Loucy (cell line): ENCODE results near the gene TSPYL2.

ENCODE experiments used
- H2AFZ ChIP-seq: fragments of 200-600 bp; sonication (generic); 2 replicates; pipeline ENCODE4 v1.6.0; 2016; ENCODE audit warnings: antibody characterized with exemption, mild to moderate bottlenecking, low read length, moderate library complexity
- H3F3A ChIP-seq: fragments of 200-600 bp; 2 replicates; pipeline ENCODE4 v1.6.0; 2016; ENCODE audit warnings: antibody characterized with exemption, low read depth, mild to moderate bottlenecking
- H3K27me3 ChIP-seq: fragments of 200-600 bp; sonication (generic); 2 replicates; pipeline ENCODE4 v1.6.1; 2014; ENCODE audit warnings: low read length, mild to moderate bottlenecking; ENCODE audit not compliant: insufficient read depth, poor library complexity, severe bottlenecking
- H3K36me3 ChIP-seq: fragments of 200-600 bp; sonication (generic); 2 replicates; pipeline ENCODE4 v1.6.1; 2016; ENCODE audit warnings: low read length; ENCODE audit not compliant: insufficient read depth
- H3K4me1 ChIP-seq: fragments of 200-600 bp; sonication (generic); 2 replicates; pipeline ENCODE4 v1.5.1; 2014; ENCODE audit warnings: low read length, mild to moderate bottlenecking; ENCODE audit not compliant: insufficient read depth, poor library complexity, severe bottlenecking
- H3K4me2 ChIP-seq: fragments of 200-600 bp; sonication (generic); 2 replicates; pipeline ENCODE4 v1.6.0; 2014; ENCODE audit warnings: antibody characterized with exemption, low read length, low read depth, mild to moderate bottlenecking; ENCODE audit not compliant: poor library complexity, severe bottlenecking
- H3K4me3 ChIP-seq: fragments of 200-600 bp; sonication (generic); 2 replicates; pipeline ENCODE4 v1.5.1; 2014; ENCODE audit warnings: low read length, mild to moderate bottlenecking, mixed read lengths; ENCODE audit not compliant: poor library complexity, severe bottlenecking
- H3K79me2 ChIP-seq: fragments of 200-600 bp; sonication (generic); 2 replicates; pipeline ENCODE4 v1.6.1; 2014; ENCODE audit warnings: low read length; ENCODE audit not compliant: insufficient read depth
- H3K9ac ChIP-seq: fragments of 200-600 bp; sonication (generic); 2 replicates; pipeline ENCODE4 v1.6.0; 2014; ENCODE audit warnings: mild to moderate bottlenecking, low read depth, low read length, moderate library complexity; ENCODE audit not compliant: poor library complexity, severe bottlenecking
- H3K9me2 ChIP-seq: fragments of 200-600 bp; sonication (generic); replicated peaks from 2 replicates; pipeline ENCODE4 v1.6.1; 2016; ENCODE audit warnings: low read depth, low read length, mixed read lengths
- H3K9me3 ChIP-seq: fragments of 200-600 bp; sonication (generic); 2 replicates; pipeline ENCODE4 v1.6.1; 2014; ENCODE audit warnings: mild to moderate bottlenecking, antibody characterized with exemption, low read length, low read depth; ENCODE audit not compliant: insufficient read depth
- H4K20me1 ChIP-seq: fragments of 200-600 bp; sonication (generic); 2 replicates; pipeline ENCODE4 v1.6.0; 2014; ENCODE audit warnings: antibody characterized with exemption, low read length, mild to moderate bottlenecking; ENCODE audit not compliant: insufficient read depth, poor library complexity, severe bottlenecking
- CTCF ChIP-seq: fragments of 200-600 bp; sonication (generic); conservative IDR thresholded peaks from 2 replicates; pipeline ENCODE4 v1.5.1; 2014; ENCODE audit warnings: mild to moderate bottlenecking, antibody characterized with exemption, low read length
- EZH2phosphoT487 ChIP-seq: fragments of 200-600 bp; IDR thresholded peaks from 2 replicates; pipeline ENCODE4 v1.6.1; 2018; ENCODE audit warnings: antibody characterized with exemption, mild to moderate bottlenecking, moderate library complexity, borderline replicate concordance

TSPYL2 gene

GRCh38 chrX:53093177-53093655, 11.0 kb downstream of the TSPYL2 start:
- peak; percentile 52 for TF ChIP-seq CTCF
- no peak for TF ChIP-seq EZH2phosphoT487
- no peaks in the 10 kb centered on the region for H3K27me3 ChIP-seq
- H3K9ac ChIP-seq = peak overlapping the region; percentile 70
- peak overlapping the region; percentile 98 for H3K4me2 ChIP-seq
- peaks cover 3% of the 10 kb centered on the region for H4K20me1 ChIP-seq
- H3F3A ChIP-seq = no peaks in the 10 kb centered on the region; the same call in 1 of the 2 replicates
- no peaks in the 10 kb centered on the region for H3K9me2 ChIP-seq
- peaks cover 18% of the 10 kb centered on the region for H3K79me2 ChIP-seq
- no peaks in the 10 kb centered on the region for H3K36me3 ChIP-seq
- H2AFZ ChIP-seq = peak overlapping the region; percentile 92
- peak overlapping the region; percentile 96 for H3K4me3 ChIP-seq
- no peaks in the 10 kb centered on the region for H3K9me3 ChIP-seq
- H3K4me1 ChIP-seq = peaks cover 13% of the 10 kb centered on the region

- Histone ChIP-seq H3F3A (no peaks in the 10 kb centered on the region; the same call in 1 of the 2 replicates), H3K4me2 (peak within 1 kb of the TSS; percentile 98), H3K36me3 (no peaks in the 10 kb centered on the region), H3K27me3 (no peaks in the 10 kb centered on the region), H3K9ac (peak within 1 kb of the TSS; percentile 84), H3K4me1 (peaks cover 13% of the 10 kb centered on the region), H3K4me3 (peak within 1 kb of the TSS; percentile 96), H4K20me1 (peaks cover 3% of the 10 kb centered on the region), H2AFZ (peak within 1 kb of the TSS; percentile 97), H3K9me3 (no peaks in the 10 kb centered on the region), H3K79me2 (peaks cover 18% of the 10 kb centered on the region), H3K9me2 (no peaks in the 10 kb centered on the region)
- no peak for TF ChIP-seq CTCF
These were observed 11.8 kb downstream of the TSPYL2 start, which contains the start of gene KANTR for GRCh38 chrX:53093748-53094581. KANTR (plus strand) TSS chrX:53094142; CDS start chrX:53124273, 30,131 bp downstream.

GRCh38 chrX:53094582-53094905, 12.4 kb downstream of the TSPYL2 start:
- Histone ChIP-seq H3F3A (no peaks in the 10 kb centered on the region; the same call in 1 of the 2 replicates), H3K9me2 (no peaks in the 10 kb centered on the region), H3K79me2 (peaks cover 18% of the 10 kb centered on the region), H3K36me3 (no peaks in the 10 kb centered on the region), H3K9ac (peak overlapping the region; percentile 84), H4K20me1 (peaks cover 3% of the 10 kb centered on the region), H3K4me1 (peaks cover 13% of the 10 kb centered on the region), H2AFZ (peak overlapping the region; percentile 97), H3K4me3 (peak overlapping the region; percentile 96), H3K27me3 (no peaks in the 10 kb centered on the region), H3K4me2 (peak overlapping the region; percentile 96), H3K9me3 (no peaks in the 10 kb centered on the region)
- TF ChIP-seq CTCF (no peak), EZH2phosphoT487 (no peak)
